ENCODE data around the gene PTGDR2. TPM values are rescaled to one million over a fixed set of nuclear protein-coding genes. Genes with fewer than 3 reads are reported as not detected.
A peak's percentile ranks its signal among the peaks of the same experiment; 100 is the strongest.

The PTGDR2 gene
- total RNA-seq (2014; rRNA removed; shearing (Covaris generic)), result 0.07 TPM in 1 of 2 replicates, not detected in the other

DNA sequence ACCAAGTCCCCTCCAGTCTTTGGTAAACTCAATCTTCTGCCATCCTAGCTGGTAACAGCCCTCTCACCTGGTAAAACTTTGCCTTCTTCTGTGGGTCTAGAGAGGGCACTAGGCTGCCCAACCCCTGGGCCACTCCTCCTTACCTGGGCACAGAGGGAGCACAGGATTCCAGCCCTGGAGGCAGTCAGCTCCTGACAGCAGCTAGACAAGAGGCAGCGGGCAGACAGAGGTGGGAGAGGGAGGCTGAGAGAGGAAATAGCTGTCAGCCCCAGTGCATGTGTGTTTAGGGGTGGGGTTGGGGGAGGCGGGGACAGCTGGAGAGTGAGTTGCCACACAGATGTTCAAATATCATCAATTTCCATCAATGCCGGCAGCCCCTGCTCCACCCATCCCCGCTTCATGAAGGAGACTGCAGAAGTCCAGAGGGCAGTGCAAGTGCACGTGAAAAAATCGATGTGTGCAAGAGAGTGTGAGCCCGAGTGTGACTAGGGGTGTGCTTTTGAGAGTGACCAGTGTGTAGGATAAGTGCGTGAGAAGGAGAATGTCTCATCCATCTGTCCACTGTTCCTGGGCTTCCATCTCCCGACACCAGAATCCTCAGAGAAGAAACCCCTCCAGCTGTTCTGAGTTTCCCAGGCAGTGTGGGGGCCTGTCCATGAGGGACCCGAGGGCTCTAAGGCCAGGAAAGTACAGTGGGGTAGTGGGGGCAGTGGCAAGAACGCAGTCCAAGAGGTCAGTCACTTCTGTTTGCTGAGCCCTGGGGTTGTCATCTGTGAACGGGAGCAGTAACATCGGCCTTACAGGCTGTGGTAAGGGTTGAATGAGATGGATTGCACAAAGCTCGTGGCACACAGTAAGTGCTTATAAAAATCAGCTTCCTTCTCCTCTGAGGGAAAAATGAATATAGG is at the start of gene PTGDR2:
Gene PTGDR2 (minus strand): TSS at position 225 of the 908 bp plus-strand sequence. CDS start 2,228 bp downstream, outside the sequence.
- no peak for DNase-seq (ENCODE audit: low read depth)

DNA sequence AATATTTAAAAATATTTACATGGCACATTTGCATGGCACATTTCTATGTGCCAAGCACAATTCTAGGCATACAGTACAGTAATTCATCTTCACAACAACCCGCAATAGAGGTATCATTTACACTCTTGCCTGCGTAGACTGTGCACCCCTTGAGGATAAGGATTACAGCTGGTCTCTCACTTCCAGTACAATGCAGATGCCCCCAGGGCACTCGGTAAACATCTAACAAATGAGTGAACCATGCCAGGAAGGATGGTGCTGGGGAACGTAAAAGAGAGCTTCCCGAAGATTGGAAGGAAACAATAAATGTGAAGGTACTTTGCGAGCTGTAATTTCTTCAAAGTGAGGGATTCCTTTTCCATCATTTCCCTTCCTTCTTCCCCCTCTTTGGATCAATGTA is 49.3 kb upstream of the PTGDR2 start:
- no peak for DNase-seq (ENCODE audit: low read depth)

DNA sequence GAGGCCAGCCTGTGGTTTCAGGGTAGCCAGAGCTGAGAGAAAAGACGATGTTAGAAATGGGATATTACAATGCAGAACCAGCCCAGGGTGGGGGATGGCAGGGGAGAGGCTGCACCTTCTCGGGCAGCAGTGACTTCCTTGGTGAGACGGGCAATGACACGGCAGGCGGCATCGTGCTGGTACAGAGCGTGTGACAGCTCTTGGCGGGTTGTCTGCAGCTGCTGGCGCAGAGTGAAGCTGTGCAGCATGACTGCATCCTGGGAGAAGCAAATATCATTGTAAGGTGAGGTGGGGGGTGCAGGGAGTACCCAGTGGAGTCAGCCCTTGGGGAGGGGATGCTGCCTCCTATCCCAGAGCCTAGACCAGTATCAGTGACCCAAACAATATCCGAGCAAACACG is 46.9 kb upstream of the PTGDR2 start:
- no peak for DNase-seq (ENCODE audit: low read depth)

- no peak for DNase-seq (ENCODE audit: low read depth)
Measured at GRCh38 chr11:60900673-60901404, 45.1 kb upstream of the PTGDR2 start.

GRCh38 chr11:60899977-60900376 is 44.2 kb upstream of the PTGDR2 start:
- no peak for DNase-seq (ENCODE audit: low read depth)

DNA sequence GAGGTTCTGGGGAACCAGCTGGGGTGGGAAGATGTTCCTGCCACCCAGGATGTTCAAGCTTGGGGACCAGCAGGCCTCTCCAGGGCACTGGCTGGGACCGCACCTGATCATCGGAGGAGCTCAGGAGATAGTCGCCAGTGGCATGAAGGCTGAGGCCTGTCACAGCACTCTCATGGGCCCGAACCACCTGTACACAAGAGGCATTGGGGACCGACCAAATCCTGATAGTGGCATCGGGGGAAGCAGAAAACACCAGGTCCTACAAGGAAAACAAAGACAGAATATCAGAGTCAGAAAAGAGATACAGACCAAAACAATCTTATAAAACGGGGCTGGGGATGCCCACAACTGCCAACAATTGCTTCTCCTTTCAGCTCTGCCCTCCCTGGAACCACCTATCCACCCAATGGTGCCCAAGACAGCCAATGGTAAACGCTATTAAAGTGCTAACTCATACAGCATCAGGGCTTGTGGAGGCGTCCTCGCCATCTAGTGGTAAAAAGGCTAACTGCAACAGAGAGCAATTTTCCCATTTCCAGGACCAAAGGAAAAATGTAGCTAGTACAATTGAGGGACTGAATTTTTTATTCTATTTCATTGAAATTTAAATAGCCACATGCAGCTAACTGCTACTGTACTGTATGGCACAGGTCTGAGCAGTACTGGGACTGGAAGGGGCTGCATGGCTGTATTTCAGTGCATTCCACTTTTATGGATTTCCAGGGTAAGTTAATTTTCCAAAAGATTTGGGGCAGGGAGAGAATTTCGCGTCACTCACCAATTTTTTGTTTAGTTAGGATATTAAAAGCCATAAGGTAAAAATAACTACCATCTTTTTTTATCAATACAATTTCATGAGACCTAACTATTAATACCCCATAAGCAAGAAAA is 43.5 kb upstream of the PTGDR2 start:
- peak; percentile 62 for DNase-seq (ENCODE audit: low read depth)

DNA sequence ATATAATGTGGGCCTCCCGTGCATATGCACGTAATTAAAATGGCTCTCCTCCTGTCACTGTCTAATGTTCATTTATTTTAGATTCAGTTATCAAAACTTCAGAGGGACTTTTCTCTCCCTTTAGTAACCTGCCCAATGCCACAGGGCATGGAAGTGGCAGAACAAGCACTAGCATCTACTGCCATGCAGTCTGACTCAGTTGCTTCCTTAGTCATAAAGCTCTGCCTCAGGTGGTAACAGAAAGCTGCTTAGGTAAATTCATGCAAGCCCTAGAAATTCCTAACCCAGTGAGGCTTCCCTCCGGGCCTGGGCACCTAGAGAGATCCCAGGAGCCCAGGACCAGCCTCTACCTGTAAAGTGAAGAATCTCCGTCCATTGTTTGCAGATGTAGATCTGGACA is 41.7 kb upstream of the PTGDR2 start:
- DNase-seq (ENCODE audit: low read depth), result no peak

- DNase-seq (ENCODE audit: low read depth), result no peak
Measured at GRCh38 chr11:60895687-60896086, 39.9 kb upstream of the PTGDR2 start.

DNA sequence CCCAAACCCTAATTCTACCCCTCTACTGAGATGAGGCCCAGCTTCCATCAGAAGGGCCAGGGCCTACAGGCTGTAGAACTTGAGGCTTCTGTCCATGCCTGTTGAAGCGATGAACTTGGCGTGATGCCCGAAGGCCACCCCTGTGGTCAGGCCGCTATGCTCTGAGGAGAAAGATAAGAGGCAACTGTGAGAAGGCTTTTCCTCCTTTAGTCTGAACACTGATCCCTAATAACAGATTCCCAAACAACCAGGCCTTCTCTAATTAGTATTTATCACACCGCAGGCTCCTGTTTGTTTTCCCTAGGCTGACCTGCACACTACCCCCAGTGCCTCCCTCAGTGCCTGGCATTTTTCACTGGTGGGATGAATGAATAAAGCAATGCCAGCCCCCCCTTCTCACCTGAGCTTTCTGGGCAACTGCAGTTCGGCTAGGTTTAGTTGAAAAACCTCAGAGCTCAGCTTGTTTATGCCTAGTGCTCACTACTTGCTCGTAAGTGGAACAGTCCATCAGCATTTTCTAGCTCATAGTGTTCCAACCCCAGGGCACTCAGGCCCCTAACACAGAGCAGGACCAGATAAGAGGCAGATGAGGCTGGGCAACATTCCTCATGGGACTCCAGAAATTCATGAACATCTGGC is 35.5 kb upstream of the PTGDR2 start:
- no peak for DNase-seq (ENCODE audit: low read depth)

DNA sequence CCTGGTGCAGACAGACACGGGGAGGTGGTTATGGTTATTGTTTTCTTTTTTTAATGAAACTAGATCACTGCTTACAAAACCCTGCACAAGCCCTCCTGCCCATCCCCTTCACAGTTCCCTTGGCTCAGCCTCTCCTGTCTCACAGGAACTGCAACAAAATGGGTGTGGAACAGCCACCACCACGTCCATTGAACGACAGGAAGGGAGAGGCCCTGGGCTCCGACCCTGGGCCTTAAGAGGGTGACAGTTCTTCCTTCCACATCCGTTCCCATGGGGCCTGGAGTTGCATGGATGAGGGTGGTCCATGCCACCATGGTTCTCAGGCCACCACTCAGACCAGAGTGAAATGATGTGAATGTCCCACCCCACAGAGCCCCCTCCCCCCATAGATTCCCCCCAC is 34.9 kb upstream of the PTGDR2 start:
- no peak for DNase-seq (ENCODE audit: low read depth)

DNA sequence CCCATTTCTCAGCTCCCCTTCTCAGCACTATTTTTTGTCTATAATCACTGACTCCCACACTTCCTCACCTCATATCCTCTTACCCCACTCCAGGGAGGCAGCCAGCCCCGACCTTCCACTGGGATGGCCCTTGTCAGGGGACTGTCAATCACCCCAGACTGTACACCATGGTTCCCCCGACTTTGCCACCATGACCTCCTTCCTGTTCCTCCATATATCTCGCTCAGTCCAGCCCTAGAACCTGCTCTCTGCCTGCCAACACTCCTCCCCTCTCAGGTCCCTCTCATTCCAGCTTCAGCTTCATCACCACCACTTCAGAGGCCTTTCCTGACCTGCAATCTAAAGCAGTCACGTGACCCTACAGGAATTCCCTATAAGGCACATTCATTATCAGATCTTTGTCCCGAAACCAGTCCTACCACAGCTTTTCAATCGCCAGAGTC is 34.1 kb upstream of the PTGDR2 start:
- DNase-seq (ENCODE audit: low read depth), result no peak

- peak; percentile 66 for DNase-seq (ENCODE audit: low read depth)
Measured at GRCh38 chr11:60887556-60887955, 31.8 kb upstream of the PTGDR2 start.

DNA sequence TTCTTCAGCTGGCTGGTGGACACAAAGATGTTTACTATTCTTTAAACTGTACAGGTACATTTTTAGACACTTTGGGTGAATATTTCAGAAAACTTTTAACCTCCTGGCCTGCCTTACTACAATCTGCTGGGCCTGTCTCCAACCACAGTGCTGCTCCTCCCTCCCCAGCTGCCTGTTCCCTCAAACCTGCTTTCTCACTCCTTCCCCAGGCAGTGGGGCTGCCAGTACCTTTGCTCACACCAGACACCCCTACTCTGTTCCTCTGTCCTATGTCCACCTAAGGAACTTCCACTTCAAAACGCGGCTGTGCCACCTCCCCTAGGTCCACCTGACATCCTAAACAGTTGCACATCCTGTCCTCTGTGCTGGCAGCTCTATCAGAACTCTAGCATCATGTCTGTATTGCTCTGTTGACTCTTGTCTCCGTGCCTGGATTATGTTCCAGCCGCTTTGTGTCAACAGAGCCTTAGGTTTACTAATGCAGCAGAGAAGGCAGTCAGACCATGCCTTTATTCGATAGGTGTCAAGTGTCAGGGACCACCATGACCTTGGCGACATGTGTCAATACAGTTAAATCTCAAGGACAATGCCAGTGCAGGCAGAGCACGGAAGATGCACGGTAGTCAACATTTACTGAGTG is 25.0 kb upstream of the PTGDR2 start:
- no peak for DNase-seq (ENCODE audit: low read depth)

DNA sequence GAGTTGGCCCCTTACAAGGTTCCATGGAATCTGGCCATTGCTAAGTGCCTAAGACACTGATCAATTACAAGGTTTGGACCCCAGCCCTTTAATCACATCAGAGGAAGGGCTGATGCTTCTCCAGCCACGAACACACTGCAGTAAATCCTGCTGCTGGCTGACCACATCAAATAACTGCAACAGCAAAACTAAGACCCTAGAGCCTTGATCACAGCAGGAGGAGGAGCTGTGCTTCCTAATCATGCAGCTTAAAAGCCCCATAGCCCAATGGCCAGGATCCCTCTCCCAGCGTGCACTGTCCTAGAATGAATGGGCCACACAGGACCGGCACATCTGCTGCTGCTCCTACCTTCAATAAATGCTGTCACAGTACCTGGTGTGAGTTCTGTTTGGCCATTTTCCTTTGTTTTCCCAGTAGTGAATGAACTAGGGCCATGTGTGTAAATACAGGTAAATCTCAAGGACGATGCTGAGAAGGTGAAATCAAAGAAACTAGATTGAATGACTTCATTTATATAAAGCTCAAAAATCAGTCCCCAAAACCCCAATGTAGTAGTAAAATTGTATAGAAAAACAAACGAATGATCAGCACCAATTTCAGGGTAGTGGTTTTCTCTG is 24.3 kb upstream of the PTGDR2 start:
- no peak for DNase-seq (ENCODE audit: low read depth)

GRCh38 chr11:60879104-60879503 is 23.4 kb upstream of the PTGDR2 start:
- DNase-seq (ENCODE audit: low read depth), result no peak

- DNase-seq (ENCODE audit: low read depth), result no peak
Measured at GRCh38 chr11:60878245-60879101, 22.7 kb upstream of the PTGDR2 start.

- DNase-seq (ENCODE audit: low read depth), result no peak
Measured at GRCh38 chr11:60876168-60876485, 20.4 kb upstream of the PTGDR2 start.

GRCh38 chr11:60875366-60876167 is 19.8 kb upstream of the PTGDR2 start:
- no peak for DNase-seq (ENCODE audit: low read depth)

Measured in M059J (cell line).